AG09309 (cell line): ENCODE measurements around the gene FHOD1.

Experiments used
- DNase-seq: peaks from one replicate; pipeline ENCODE4 v3.0.0-alpha.2; 2010; ENCODE audit warnings: low read depth
- H3K4me3 ChIP-seq: 2 replicates; pipeline ENCODE4 v1.5.1; 2011; ENCODE audit warnings: mild to moderate bottlenecking, low read depth, low read length, moderate library complexity; ENCODE audit not compliant: control insufficient read depth
- CTCF ChIP-seq: IDR thresholded peaks from 2 replicates; pipeline ENCODE4 v1.5.1; 2011; ENCODE audit warnings: mild to moderate bottlenecking, low read depth, low read length, inconsistent platforms; ENCODE audit not compliant: insufficient read depth, control insufficient read depth; ENCODE audit errors: missing control alignments

The FHOD1 gene

GRCh38 chr16:67238806-67239470 is 8.3 kb downstream of the FHOD1 start:
- no peak for TF ChIP-seq CTCF
- no peak overlapping the region for H3K4me3 ChIP-seq
- no peak for DNase-seq

GRCh38 chr16:67238278-67238575 is 9.1 kb downstream of the FHOD1 start:
- DNase-seq, result no peak
- no peak for TF ChIP-seq CTCF

GRCh38 chr16:67237396-67238277 is 9.6 kb downstream of the FHOD1 start:
- TF ChIP-seq CTCF, result no peak
- H3K4me3 ChIP-seq, result no peak overlapping the region
- no peak for DNase-seq

More at GRCh38 chr16:67238278-67238575, 9.1 kb downstream of the FHOD1 start:
- no peak overlapping the region for H3K4me3 ChIP-seq

GRCh38 chr16:67236563-67237395 is 10.5 kb downstream of the FHOD1 start:
- H3K4me3 ChIP-seq, result no peak overlapping the region
- DNase-seq, result no peak
- TF ChIP-seq CTCF, result no peak

- H3K4me3 ChIP-seq, result no peak overlapping the region
- TF ChIP-seq CTCF, result no peak
- no peak for DNase-seq
Measured at GRCh38 chr16:67235816-67236562, 11.3 kb downstream of the FHOD1 start.

GRCh38 chr16:67234180-67234597 is 13.1 kb downstream of the FHOD1 start:
- H3K4me3 ChIP-seq, result no peak overlapping the region
- TF ChIP-seq CTCF, result no peak
- no peak for DNase-seq
